Inferior parietal cortex (tissue), 1 donor: ENCODE data around the gene GLRA1.
A peak's percentile ranks its signal among the peaks of the same experiment; 100 is the strongest.

Source experiments
- DNase-seq: peaks from one replicate; pipeline ENCODE4 v3.0.0-alpha.2; 2016; ENCODE audit errors: extremely low spot score

The GLRA1 gene

DNA sequence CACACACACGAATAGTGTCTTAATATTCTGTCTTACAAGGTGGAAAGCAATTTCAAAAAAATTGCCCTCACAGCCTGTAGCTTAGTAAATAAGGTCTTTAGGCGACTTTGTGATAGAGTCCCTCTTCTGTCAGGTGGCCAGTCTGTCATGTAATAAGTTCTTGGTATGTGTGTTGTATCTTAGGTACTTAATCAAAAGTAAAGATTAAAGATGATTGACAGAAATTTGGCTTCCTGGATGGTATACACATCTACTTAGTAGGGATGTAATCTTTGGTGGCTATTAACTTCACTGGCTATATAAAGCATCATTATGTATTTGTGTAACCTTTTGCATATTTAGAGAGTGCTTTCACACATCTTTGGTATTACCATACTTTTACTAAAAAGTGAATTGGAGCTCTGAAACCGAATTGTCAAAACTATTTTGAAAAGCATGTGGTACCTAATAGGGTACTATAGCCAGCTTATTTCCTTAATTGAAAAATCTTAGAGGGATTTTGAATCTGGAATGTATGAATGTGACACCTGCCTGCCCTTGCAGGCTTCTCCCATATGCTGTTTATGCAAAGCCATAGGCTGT, 149.5 kb downstream of the GLRA1 start:
- DNase-seq, result no peak

- DNase-seq, result no peak
These were observed 150.7 kb downstream of the GLRA1 start for GRCh38 chr5:151773951-151774350.

DNA sequence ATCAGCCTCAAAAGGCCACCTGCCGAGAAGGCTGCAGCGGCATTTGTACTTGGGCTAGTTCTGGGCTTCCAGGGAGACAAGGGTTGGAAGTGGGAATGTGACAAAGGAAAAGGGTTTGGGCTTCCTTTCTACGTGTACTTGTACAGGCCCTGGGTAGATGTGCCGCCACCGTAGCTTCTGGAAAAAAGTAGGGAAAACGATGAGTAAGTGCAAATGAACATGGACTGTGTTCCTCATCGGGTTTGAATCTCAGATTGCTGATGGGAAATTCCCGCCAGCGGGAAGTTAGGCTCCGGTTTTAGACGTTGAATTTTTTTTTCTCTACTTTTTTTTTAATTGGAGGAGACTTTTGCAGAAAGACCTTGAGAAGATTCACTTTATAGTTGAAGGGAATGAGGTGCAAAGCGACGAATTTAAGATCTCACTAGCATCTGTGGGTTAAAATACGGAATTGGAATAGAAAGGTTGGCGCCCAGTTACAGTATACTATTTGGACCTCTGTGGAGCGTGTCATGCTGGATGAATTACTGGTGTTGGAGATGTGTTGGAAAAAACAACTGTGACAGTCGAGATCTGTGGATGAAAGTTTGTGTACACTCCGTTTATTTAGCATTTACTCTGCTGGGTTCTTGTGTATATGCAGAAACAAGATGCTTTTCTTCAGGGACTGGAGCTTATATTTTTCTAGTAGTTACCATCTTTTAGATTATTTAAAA, 151.6 kb downstream of the GLRA1 start:
- DNase-seq, result peak; percentile 32
